Tibial nerve (tissue), 4 donors: ENCODE results near the gene RRM2. TPM values are rescaled to one million over a fixed set of nuclear protein-coding genes. Genes with fewer than 3 reads are reported as not detected.

ENCODE experiments used
- DNase-seq, 2 donors: peaks; one replicate each; pipeline ENCODE4 v3.0.0-alpha.2; 2019; ENCODE audit warnings: low spot score in 2 of 2
- H3K27ac ChIP-seq, 4 donors: fragments of 200-600 bp; sonication (generic) in 3 of 4; one replicate each; pipeline ENCODE4 v1.5.1; 2017 to 2019; ENCODE audit warnings: mild to moderate bottlenecking in 1 of 4
- H3K27me3 ChIP-seq, 2 donors: fragments of 200-600 bp; sonication (generic) in 1 of 2; one replicate each; pipeline versions ENCODE4 v1.5.1 to v1.6.0; 2017 to 2019
- H3K36me3 ChIP-seq, 3 donors: fragments of 200-600 bp; sonication (generic); one replicate each; pipeline ENCODE4 v1.5.1; 2018 to 2019
- H3K4me1 ChIP-seq, 4 donors: fragments of 200-600 bp; sonication (generic) in 3 of 4; one replicate each; pipeline ENCODE4 v1.5.1; 2017 to 2019
- H3K4me3 ChIP-seq, 4 donors: fragments of 200-600 bp; sonication (generic) in 3 of 4; one replicate each; pipeline ENCODE4 v1.5.1; 2017 to 2019; ENCODE audit warnings: mild to moderate bottlenecking in 1 of 4, moderate library complexity in 1 of 4
- H3K9me3 ChIP-seq, 4 donors: fragments of 200-600 bp; sonication (generic) in 3 of 4; one replicate each; pipeline ENCODE4 v1.5.1; 2017 to 2019
- CTCF ChIP-seq, 5 experiments: fragments of 200-600 bp in 3 of 5; fragments of 450-650 bp in 2 of 5; sonication (generic) in 3 of 5; IDR thresholded peaks; one replicate each; pipeline ENCODE4 v1.5.1; 2016 to 2019; ENCODE audit warnings: antibody characterized with exemption in 5 of 5, mild to moderate bottlenecking in 3 of 5, moderate library complexity in 2 of 5
- EP300 ChIP-seq, 2 donors: sonication (generic); formaldehyde crosslinking; IDR thresholded peaks; one replicate each; pipeline ENCODE4 v1.6.1; 2017; ENCODE audit warnings: antibody characterized with exemption in 2 of 2, mild to moderate bottlenecking in 1 of 2
- POLR2A ChIP-seq, 2 donors: fragments of 450-650 bp; IDR thresholded peaks; one replicate each; pipeline ENCODE4 v1.6.1; 2017; ENCODE audit warnings: antibody characterized with exemption in 2 of 2, mild to moderate bottlenecking in 2 of 2, moderate library complexity in 2 of 2
- WGBS, 2 donors: methylation state at CpG; one replicate each; pipeline ENCODE4 v1.1.5; 2018; 5-methylcytosine and 5-hydroxymethylcytosine counted together
- total RNA-seq, 4 donors: library from RNA; depleted of rRNA; stranded (reverse); fragments of >200 nt; gene quantifications; one replicate each; pipeline ENCODE4 v1.1.0, GENCODE V29; 2016

Gene RRM2
- total RNA-seq, 4 donors from 2014 or later, result 0.59 to 0.60 TPM; not detected in 2

GRCh38 chr2:10129490-10129889 lies 7.0 kb downstream of the RRM2 start:
- no peak for DNase-seq
- 78 to 82% methylated on average over 3 of the region's 3 CpGs for WGBS, 2 donors
- TF ChIP-seq POLR2A (IDR thresholded peaks at IDR 0.05), result no peak
- TF ChIP-seq CTCF (IDR thresholded peaks at IDR 0.05), result no peak
- Histone ChIP-seq H3K36me3 (no peaks in the 10 kb centered on the region), H3K4me1 (peaks cover 0 to 3% (median 0%) of the 10 kb centered on the region in 4 donors), H3K27ac (no peak overlapping the region), H3K9me3 (no peaks in the 10 kb centered on the region), H3K4me3 (no peak overlapping the region), H3K27me3 (no peaks in the 10 kb centered on the region)

- no peak for DNase-seq
- Histone ChIP-seq H3K9me3 (no peaks in the 10 kb centered on the region), H3K27ac (no peak overlapping the region), H3K4me3 (no peak overlapping the region), H3K36me3 (no peaks in the 10 kb centered on the region), H3K4me1 (no peaks in the 10 kb centered on the region), H3K27me3 (no peaks in the 10 kb centered on the region)
- WGBS, 2 donors, result 90% methylated on average over 7 of the region's 7 CpGs
- TF ChIP-seq POLR2A (IDR thresholded peaks at IDR 0.05), result no peak
- TF ChIP-seq EP300 (IDR thresholded peaks at IDR 0.05), result no peak
- no peak for TF ChIP-seq CTCF (IDR thresholded peaks at IDR 0.05)
Observed at GRCh38 chr2:10132043-10132575, 9.6 kb downstream of the RRM2 start.

- TF ChIP-seq POLR2A (IDR thresholded peaks at IDR 0.05), result no peak
- no peak for TF ChIP-seq EP300 (IDR thresholded peaks at IDR 0.05)
- no peak for TF ChIP-seq CTCF (IDR thresholded peaks at IDR 0.05)
- no peak overlapping the region for H3K27ac ChIP-seq
- H3K9me3 ChIP-seq, result no peaks in the 10 kb centered on the region
- 84 to 95% methylated on average over 5 to 6 of the region's 6 CpGs for WGBS, 2 donors
- H3K27me3 ChIP-seq, result no peaks in the 10 kb centered on the region
- no peak for DNase-seq
- no peaks in the 10 kb centered on the region for H3K4me1 ChIP-seq
- H3K4me3 ChIP-seq, result no peak overlapping the region
- no peaks in the 10 kb centered on the region for H3K36me3 ChIP-seq
Observed at GRCh38 chr2:10132596-10132995, 10.1 kb downstream of the RRM2 start.

GRCh38 chr2:10132996-10133647 lies 10.6 kb downstream of the RRM2 start:
- no peak overlapping the region for H3K27ac ChIP-seq
- WGBS, 2 donors, result 92 to 93% methylated on average over 6 of the region's 6 CpGs
- TF ChIP-seq POLR2A (IDR thresholded peaks at IDR 0.05) (no peak), CTCF (IDR thresholded peaks at IDR 0.05) (no peak), EP300 (IDR thresholded peaks at IDR 0.05) (no peak)
- no peaks in the 10 kb centered on the region for H3K9me3 ChIP-seq
- no peaks in the 10 kb centered on the region for H3K4me1 ChIP-seq
- no peaks in the 10 kb centered on the region for H3K36me3 ChIP-seq
- no peaks in the 10 kb centered on the region for H3K27me3 ChIP-seq
- no peak overlapping the region for H3K4me3 ChIP-seq
- DNase-seq, result no peak

- no peaks in the 10 kb centered on the region for H3K9me3 ChIP-seq
- no peaks in the 10 kb centered on the region for H3K36me3 ChIP-seq
- no peak for TF ChIP-seq EP300 (IDR thresholded peaks at IDR 0.05)
- no peak for TF ChIP-seq CTCF (IDR thresholded peaks at IDR 0.05)
- no peak for TF ChIP-seq POLR2A (IDR thresholded peaks at IDR 0.05)
- H3K4me3 ChIP-seq, result no peak overlapping the region
- no peaks in the 10 kb centered on the region for H3K27me3 ChIP-seq
- WGBS, 2 donors, result 80 to 81% methylated on average over 9 of the region's 9 CpGs
- no peak for DNase-seq
- H3K27ac ChIP-seq, result no peak overlapping the region
- H3K4me1 ChIP-seq, result no peaks in the 10 kb centered on the region
Observed at GRCh38 chr2:10135296-10136089, 13.0 kb downstream of the RRM2 start.
